HEK293 (cell line): ENCODE results near the gene NINL.

Experiments used
- CTCF ChIA-PET: fragments of 350-600 bp; formaldehyde crosslinking; extraction: SDS; loops from one replicate; lab custom pipeline; 2021; ENCODE audit warnings: antibody characterized with exemption; lab: Yijun Ruan, JAX
- POLR2A ChIA-PET: fragments of 300-600 bp; formaldehyde crosslinking; extraction: SDS; loops from one replicate; lab custom pipeline; 2020; ENCODE audit warnings: antibody characterized with exemption, inconsistent platforms; lab: Yijun Ruan, JAX
- H3K27ac ChIP-seq: fragments of 200-500 bp; sonication (Bioruptor generic); 2 replicates; pipeline ENCODE4 v1.5.1; 2014; ENCODE audit warnings: low read depth, low read length, control low read depth, inconsistent platforms; ENCODE audit errors: extremely low read depth
- H3K36me3 ChIP-seq, 2 experiments: fragments of 200-500 bp in 1 of 2; sonication (Bioruptor generic) in 1 of 2; 1 replicate in 1 of 2; 2 replicates in 1 of 2; pipeline ENCODE4 v1.5.1; 2014 to 2017; ENCODE audit warnings: inconsistent platforms in 2 of 2, low read length in 2 of 2; ENCODE audit not compliant: control insufficient read depth in 2 of 2, insufficient read depth in 1 of 2
- H3K4me1 ChIP-seq: fragments of 200-500 bp; sonication (Bioruptor generic); 2 replicates; pipeline ENCODE4 v1.5.1; 2014; ENCODE audit warnings: mild to moderate bottlenecking, low read length, inconsistent platforms; ENCODE audit not compliant: control insufficient read depth, insufficient read depth
- H3K4me3 ChIP-seq: 2 replicates; pipeline ENCODE4 v1.5.1; 2011; ENCODE audit warnings: low read depth, mild to moderate bottlenecking, control low read depth, low read length, moderate library complexity
- H3K9me3 ChIP-seq: fragments of 200-500 bp; sonication (Bioruptor generic); 2 replicates; pipeline ENCODE4 v1.5.1; 2014; ENCODE audit warnings: low read depth, low read length, inconsistent platforms; ENCODE audit not compliant: control insufficient read depth, insufficient read depth
- GLIS2 ChIP-seq: fragments of 450-650 bp; formaldehyde crosslinking; IDR thresholded peaks from 2 replicates; pipeline ENCODE4 v1.5.1; 2016; ENCODE audit warnings: missing biosample characterization, missing genetic modification characterization
- HOXA7 ChIP-seq: sonication (generic); formaldehyde crosslinking; IDR thresholded peaks from 2 replicates; pipeline ENCODE4 v1.8.1; 2022; ENCODE audit warnings: missing genetic modification reagents, borderline replicate concordance
- KLF8 ChIP-seq: fragments of 450-650 bp; formaldehyde crosslinking; IDR thresholded peaks from 2 replicates; pipeline ENCODE4 v1.5.1; 2016; ENCODE audit warnings: missing biosample characterization, missing genetic modification characterization
- MEIS1 ChIP-seq: sonication (generic); formaldehyde crosslinking; IDR thresholded peaks from 2 replicates; pipeline ENCODE4 v1.8.1; 2022; ENCODE audit warnings: missing genetic modification reagents, mild to moderate bottlenecking, borderline replicate concordance
- PRDM1 ChIP-seq: fragments of 450-650 bp; formaldehyde crosslinking; IDR thresholded peaks from 2 replicates; pipeline ENCODE4; 2016; ENCODE audit warnings: missing biosample characterization, missing genetic modification characterization
- SALL2 ChIP-seq: fragments of 450-650 bp; formaldehyde crosslinking; IDR thresholded peaks from 2 replicates; pipeline ENCODE4 v1.5.0; 2017; ENCODE audit warnings: missing biosample characterization, mild to moderate bottlenecking, missing genetic modification characterization, borderline replicate concordance
- SCRT1 ChIP-seq: fragments of 450-650 bp; formaldehyde crosslinking; IDR thresholded peaks from 2 replicates; pipeline ENCODE4 v1.5.1; 2016; ENCODE audit warnings: missing biosample characterization, missing genetic modification characterization, borderline replicate concordance
- SCRT2 ChIP-seq: fragments of 450-650 bp; formaldehyde crosslinking; IDR thresholded peaks from 2 replicates; pipeline ENCODE4 v1.5.1; 2016; ENCODE audit warnings: missing biosample characterization, missing genetic modification characterization
- ZBTB8A ChIP-seq: fragments of 450-650 bp; formaldehyde crosslinking; IDR thresholded peaks from 2 replicates; pipeline ENCODE4 v1.5.1; 2016; ENCODE audit warnings: missing biosample characterization, missing genetic modification characterization
- ZNF146 ChIP-seq: fragments of 450-650 bp; formaldehyde crosslinking; IDR thresholded peaks from 2 replicates; pipeline ENCODE4 v1.5.1; 2016; ENCODE audit warnings: missing biosample characterization, missing genetic modification characterization
- ZNF184 ChIP-seq: fragments of 450-650 bp; IDR thresholded peaks from 2 replicates; pipeline ENCODE4 v1.5.1; 2018; ENCODE audit warnings: missing biosample characterization, mild to moderate bottlenecking, missing genetic modification characterization
- ZNF248 ChIP-seq: fragments of 450-650 bp; formaldehyde crosslinking; IDR thresholded peaks from 2 replicates; pipeline ENCODE4 v1.5.1; 2017; ENCODE audit warnings: missing biosample characterization, missing genetic modification characterization
- ZNF274 ChIP-seq, 2 experiments: fragments of 200-500 bp in 1 of 2; fragments of 450-650 bp in 1 of 2; sonication (Bioruptor generic) in 1 of 2; formaldehyde crosslinking in 1 of 2; IDR thresholded peaks; 2 replicates each; pipeline versions ENCODE4 v1.5.1 to v1.6.1; 2014 to 2016; ENCODE audit warnings: borderline replicate concordance in 1 of 2, inconsistent platforms in 1 of 2, low read length in 1 of 2, missing biosample characterization in 1 of 2, missing genetic modification characterization in 1 of 2
- ZNF37A ChIP-seq: fragments of 450-650 bp; IDR thresholded peaks from 2 replicates; pipeline ENCODE4 v1.5.1; 2018; ENCODE audit warnings: missing biosample characterization, missing genetic modification characterization
- ZNF404 ChIP-seq: fragments of 450-650 bp; formaldehyde crosslinking; IDR thresholded peaks from 2 replicates; pipeline ENCODE4 v1.5.1; 2017; ENCODE audit warnings: missing biosample characterization, missing genetic modification characterization
- ZNF416 ChIP-seq: fragments of 450-650 bp; formaldehyde crosslinking; IDR thresholded peaks from 2 replicates; pipeline ENCODE4 v1.5.1; 2016; ENCODE audit warnings: missing biosample characterization, missing genetic modification characterization
- ZNF423 ChIP-seq: fragments of 450-650 bp; formaldehyde crosslinking; IDR thresholded peaks from 2 replicates; pipeline ENCODE4 v1.5.1; 2016; ENCODE audit warnings: missing biosample characterization, missing genetic modification characterization
- ZNF510 ChIP-seq: fragments of 450-650 bp; formaldehyde crosslinking; IDR thresholded peaks from 2 replicates; pipeline ENCODE4 v1.5.1; 2018; ENCODE audit warnings: mild to moderate bottlenecking, missing genetic modification characterization, missing biosample characterization; ENCODE audit not compliant: insufficient replicate concordance
- ZNF530 ChIP-seq: fragments of 450-650 bp; formaldehyde crosslinking; IDR thresholded peaks from 2 replicates; pipeline ENCODE4 v1.5.1; 2016; ENCODE audit warnings: low read depth, missing biosample characterization, missing genetic modification characterization
- ZNF560 ChIP-seq: fragments of 450-650 bp; formaldehyde crosslinking; IDR thresholded peaks from 2 replicates; pipeline ENCODE4 v1.5.1; 2017; ENCODE audit warnings: missing biosample characterization, missing genetic modification characterization, borderline replicate concordance
- ZNF791 ChIP-seq: fragments of 450-650 bp; formaldehyde crosslinking; IDR thresholded peaks from 2 replicates; pipeline ENCODE4 v1.5.1; 2016; ENCODE audit warnings: missing biosample characterization, missing genetic modification characterization
- ZNF830 ChIP-seq: fragments of 450-650 bp; IDR thresholded peaks from 2 replicates; pipeline ENCODE4 v1.5.0; 2018; ENCODE audit warnings: missing biosample characterization, missing genetic modification characterization, low read depth, mild to moderate bottlenecking, moderate library complexity
- ZXDB ChIP-seq: fragments of 450-650 bp; formaldehyde crosslinking; IDR thresholded peaks from 2 replicates; pipeline ENCODE4 v1.5.1; 2016; ENCODE audit warnings: missing biosample characterization, missing genetic modification characterization
- TF ChIP-seq, protein P1 (sequence below): fragments of 450-650 bp; formaldehyde crosslinking; IDR thresholded peaks from 2 replicates; pipeline ENCODE4 v1.5.1; 2016; ENCODE audit warnings: missing biosample characterization, missing genetic modification characterization
- TF ChIP-seq, protein P2 (sequence below): fragments of 450-650 bp; IDR thresholded peaks from 2 replicates; pipeline ENCODE4 v1.5.1; 2018; ENCODE audit warnings: missing biosample characterization, missing genetic modification characterization
- TF ChIP-seq, protein P3 (sequence below): fragments of 450-650 bp; formaldehyde crosslinking; IDR thresholded peaks from 2 replicates; pipeline ENCODE4 v1.5.1; 2016; ENCODE audit warnings: missing biosample characterization, missing genetic modification characterization, borderline replicate concordance
- TF ChIP-seq, protein P4 (sequence below): fragments of 450-650 bp; formaldehyde crosslinking; IDR thresholded peaks from 2 replicates; pipeline ENCODE4 v1.5.1; 2017; ENCODE audit warnings: missing biosample characterization, missing genetic modification characterization

NINL gene

DNA sequence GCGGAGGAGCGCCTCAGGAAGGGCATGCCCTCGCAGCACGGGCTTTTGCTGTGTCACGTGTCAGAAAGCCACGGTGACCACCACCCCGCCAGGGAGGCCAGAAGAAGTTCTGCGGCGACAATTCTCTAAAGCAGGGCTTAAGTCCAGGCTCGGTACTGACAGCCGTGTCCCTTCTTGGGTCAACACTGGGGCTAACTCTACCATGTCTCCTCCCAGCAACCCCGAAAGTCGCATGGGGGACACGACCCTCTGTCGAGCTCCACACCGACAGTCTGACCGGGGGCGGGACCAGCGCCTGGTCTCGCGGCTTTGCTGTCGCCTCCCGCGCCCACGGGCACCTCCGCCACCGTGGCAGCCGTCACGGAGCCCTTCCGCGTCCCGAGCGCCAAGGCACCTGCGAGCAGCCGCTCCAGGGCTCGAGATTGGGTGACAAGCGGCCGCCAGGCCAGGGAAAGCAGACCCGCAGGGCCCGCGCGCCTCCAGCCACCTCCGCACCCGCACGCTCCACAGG, 37.9 kb upstream of the NINL start (continued):
- no peak for TF ChIP-seq ZNF791
- peak; percentile 11; the same call in 1 of the 2 replicates for TF ChIP-seq ZBTB8A (tag by site-specific recombination)
- TF ChIP-seq, protein P1, sequence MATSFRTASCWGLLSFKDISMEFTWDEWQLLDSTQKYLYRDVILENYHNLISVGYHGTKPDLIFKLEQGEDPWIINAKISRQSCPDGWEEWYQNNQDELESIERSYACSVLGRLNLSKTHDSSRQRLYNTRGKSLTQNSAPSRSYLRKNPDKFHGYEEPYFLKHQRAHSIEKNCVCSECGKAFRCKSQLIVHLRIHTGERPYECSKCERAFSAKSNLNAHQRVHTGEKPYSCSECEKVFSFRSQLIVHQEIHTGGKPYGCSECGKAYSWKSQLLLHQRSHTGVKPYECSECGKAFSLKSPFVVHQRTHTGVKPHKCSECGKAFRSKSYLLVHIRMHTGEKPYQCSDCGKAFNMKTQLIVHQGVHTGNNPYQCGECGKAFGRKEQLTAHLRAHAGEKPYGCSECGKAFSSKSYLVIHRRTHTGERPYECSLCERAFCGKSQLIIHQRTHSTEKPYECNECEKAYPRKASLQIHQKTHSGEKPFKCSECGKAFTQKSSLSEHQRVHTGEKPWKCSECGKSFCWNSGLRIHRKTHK, result no peak
- no peak for TF ChIP-seq ZNF248 (tag by site-specific recombination)
- no peak for TF ChIP-seq ZNF274 (IDR thresholded peaks at IDR 0.05; ENCODE audit: low read length)
- no peak for TF ChIP-seq ZNF274 (tag by site-specific recombination; IDR thresholded peaks at IDR 0.05; ENCODE audit: borderline replicate concordance)
- TF ChIP-seq SCRT1 (tag by site-specific recombination), result no peak
- no peak for TF ChIP-seq KLF8 (tag by site-specific recombination)
- no peak for TF ChIP-seq ZNF37A
- TF ChIP-seq, all 188 proteins: peak for 13

DNA sequence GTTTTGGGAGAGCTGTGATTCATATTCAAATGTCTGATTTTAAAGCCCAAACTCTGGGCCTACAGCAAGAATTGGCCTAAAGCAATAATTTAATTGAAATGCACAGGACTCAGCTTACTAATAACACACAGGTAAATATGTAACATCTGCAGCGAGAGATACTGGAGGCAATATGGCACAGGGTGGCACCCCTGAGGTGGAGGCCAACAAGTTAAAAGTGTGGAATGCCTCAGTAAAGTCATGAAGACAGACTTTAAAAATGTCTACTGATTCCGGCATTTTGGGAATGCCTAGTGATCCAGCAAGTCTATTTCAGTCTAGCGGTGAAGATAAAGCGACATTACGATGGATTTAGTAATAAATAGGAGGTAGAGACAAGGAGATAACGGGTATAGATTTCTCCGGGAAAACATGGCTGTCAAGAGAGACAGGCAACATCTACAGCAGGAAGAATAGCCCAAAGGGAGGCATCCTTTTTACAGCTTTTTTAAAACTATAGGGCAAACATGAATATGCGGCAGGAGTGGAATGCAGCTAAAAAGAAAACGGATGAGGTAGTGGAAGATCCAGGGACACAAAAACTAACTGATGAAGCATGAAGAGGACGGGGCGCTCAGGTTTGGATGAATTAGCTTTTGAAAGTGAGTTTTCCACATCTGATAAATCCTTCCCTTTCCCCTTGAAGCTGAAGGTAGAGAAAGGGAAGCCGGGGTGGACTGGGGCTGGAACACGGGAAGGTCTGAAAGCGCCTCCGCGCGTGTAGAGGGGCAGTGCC, 37.3 kb upstream of the NINL start:
- Histone ChIP-seq H3K4me3 (peak overlapping the region; percentile 73), H3K4me1 (peaks cover 4% of the 10 kb centered on the region; the same call in 1 of the 2 replicates), H3K9me3 (no peaks in the 10 kb centered on the region), H3K36me3 (peaks cover 0 to 6% of the 10 kb centered on the region in 2 experiments; a peak in 1 of 3 replicates), H3K27ac (peak overlapping the region; percentile 95; the same call in 1 of the 2 replicates)
- ChIA-PET CTCF (interaction anchor here (0.6 to 0.7 kb wide), 3 partner anchors 82 to 344 kb away, joined by 3 read pairs; no protein-coding TSS in a partner anchor), POLR2A (interaction anchor here (0.5 to 1.2 kb wide), 2 partner anchors 8 to 69 kb away, joined by 3 to 6 read pairs; no protein-coding TSS in a partner anchor)
- TF ChIP-seq, protein P2, sequence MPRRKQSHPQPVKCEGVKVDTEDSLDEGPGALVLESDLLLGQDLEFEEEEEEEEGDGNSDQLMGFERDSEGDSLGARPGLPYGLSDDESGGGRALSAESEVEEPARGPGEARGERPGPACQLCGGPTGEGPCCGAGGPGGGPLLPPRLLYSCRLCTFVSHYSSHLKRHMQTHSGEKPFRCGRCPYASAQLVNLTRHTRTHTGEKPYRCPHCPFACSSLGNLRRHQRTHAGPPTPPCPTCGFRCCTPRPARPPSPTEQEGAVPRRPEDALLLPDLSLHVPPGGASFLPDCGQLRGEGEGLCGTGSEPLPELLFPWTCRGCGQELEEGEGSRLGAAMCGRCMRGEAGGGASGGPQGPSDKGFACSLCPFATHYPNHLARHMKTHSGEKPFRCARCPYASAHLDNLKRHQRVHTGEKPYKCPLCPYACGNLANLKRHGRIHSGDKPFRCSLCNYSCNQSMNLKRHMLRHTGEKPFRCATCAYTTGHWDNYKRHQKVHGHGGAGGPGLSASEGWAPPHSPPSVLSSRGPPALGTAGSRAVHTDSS (tag by site-specific recombination), result peak; percentile 51; the same call in 1 of the 2 replicates
- TF ChIP-seq PRDM1 (tag by site-specific recombination), result peak; percentile 69
- TF ChIP-seq ZNF530 (tag by site-specific recombination), result no peak
- 0 out of 2 replicates have a peak, but pooled peaks have one; percentile 12 for TF ChIP-seq ZXDB (tag by site-specific recombination)
- peak; percentile 33; the same call in 1 of the 2 replicates for TF ChIP-seq SCRT2

DNA sequence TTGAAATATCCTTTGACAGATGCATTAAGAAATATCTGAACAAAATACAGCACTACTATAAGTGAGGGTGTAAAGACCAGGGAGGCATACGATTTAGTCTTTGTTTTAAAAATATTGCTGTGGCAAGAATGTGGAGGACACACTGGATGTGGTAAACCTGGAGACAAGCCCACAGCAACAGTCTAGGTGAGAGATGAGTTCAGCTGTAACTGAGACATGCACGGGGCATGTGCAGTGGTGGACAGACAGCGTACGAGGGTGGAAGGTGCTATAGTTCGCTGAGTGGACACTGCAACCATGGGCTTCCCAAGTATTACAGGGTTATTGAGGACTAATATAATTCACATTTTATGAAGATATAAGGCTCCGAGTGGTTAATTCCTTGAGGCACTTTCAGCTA, 36.7 kb upstream of the NINL start:
- Histone ChIP-seq H3K9me3 (no peaks in the 10 kb centered on the region), H3K36me3 (peaks cover 0 to 6% of the 10 kb centered on the region in 2 experiments; a peak in 2 of 3 replicates), H3K4me3 (no peak overlapping the region), H3K27ac (no peak overlapping the region), H3K4me1 (peaks cover 4% of the 10 kb centered on the region; the same call in 1 of the 2 replicates)
- ChIA-PET CTCF (interaction anchor here (0.7 kb wide), 1 partner anchor 82 kb away, joined by 3 read pairs; no protein-coding TSS in a partner anchor), POLR2A (interaction anchor here (0.5 kb wide), 1 partner anchor 69 kb away, joined by 3 read pairs; no protein-coding TSS in a partner anchor)
- TF ChIP-seq ZNF830 (tag by site-specific recombination) (no peak), SALL2 (tag by site-specific recombination) (no peak), GLIS2 (tag by site-specific recombination) (no peak), ZNF423 (no peak), ZNF510 (tag by site-specific recombination) (no peak), HOXA7 (CRISPR knock-in tag) (no peak), ZNF146 (tag by site-specific recombination) (no peak), ZNF404 (tag by site-specific recombination) (no peak), MEIS1 (CRISPR knock-in tag) (no peak), ZNF560 (tag by site-specific recombination) (no peak), ZNF184 (tag by site-specific recombination) (no peak), ZNF416 (tag by site-specific recombination) (no peak)
- TF ChIP-seq, protein P3, sequence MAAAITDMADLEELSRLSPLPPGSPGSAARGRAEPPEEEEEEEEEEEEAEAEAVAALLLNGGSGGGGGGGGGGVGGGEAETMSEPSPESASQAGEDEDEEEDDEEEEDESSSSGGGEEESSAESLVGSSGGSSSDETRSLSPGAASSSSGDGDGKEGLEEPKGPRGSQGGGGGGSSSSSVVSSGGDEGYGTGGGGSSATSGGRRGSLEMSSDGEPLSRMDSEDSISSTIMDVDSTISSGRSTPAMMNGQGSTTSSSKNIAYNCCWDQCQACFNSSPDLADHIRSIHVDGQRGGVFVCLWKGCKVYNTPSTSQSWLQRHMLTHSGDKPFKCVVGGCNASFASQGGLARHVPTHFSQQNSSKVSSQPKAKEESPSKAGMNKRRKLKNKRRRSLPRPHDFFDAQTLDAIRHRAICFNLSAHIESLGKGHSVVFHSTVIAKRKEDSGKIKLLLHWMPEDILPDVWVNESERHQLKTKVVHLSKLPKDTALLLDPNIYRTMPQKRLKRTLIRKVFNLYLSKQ (tag by site-specific recombination), result no peak
- TF ChIP-seq, protein P4, sequence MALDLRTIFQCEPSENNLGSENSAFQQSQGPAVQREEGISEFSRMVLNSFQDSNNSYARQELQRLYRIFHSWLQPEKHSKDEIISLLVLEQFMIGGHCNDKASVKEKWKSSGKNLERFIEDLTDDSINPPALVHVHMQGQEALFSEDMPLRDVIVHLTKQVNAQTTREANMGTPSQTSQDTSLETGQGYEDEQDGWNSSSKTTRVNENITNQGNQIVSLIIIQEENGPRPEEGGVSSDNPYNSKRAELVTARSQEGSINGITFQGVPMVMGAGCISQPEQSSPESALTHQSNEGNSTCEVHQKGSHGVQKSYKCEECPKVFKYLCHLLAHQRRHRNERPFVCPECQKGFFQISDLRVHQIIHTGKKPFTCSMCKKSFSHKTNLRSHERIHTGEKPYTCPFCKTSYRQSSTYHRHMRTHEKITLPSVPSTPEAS, result no peak
